Germinal center (tissue), 1 donor: Measurements from ENCODE around the gene RAPGEF5.
"Not testable (repeated sequence)": the region's sequence is repeated elsewhere in the genome, so short reads cannot be mapped to it uniquely, and the experiment has no call there.

Experiments
- DNase-seq: peaks from one replicate; pipeline ENCODE4 v3.0.0; 2012; ENCODE audit warnings: mixed read lengths, low spot score

Gene RAPGEF5

DNA sequence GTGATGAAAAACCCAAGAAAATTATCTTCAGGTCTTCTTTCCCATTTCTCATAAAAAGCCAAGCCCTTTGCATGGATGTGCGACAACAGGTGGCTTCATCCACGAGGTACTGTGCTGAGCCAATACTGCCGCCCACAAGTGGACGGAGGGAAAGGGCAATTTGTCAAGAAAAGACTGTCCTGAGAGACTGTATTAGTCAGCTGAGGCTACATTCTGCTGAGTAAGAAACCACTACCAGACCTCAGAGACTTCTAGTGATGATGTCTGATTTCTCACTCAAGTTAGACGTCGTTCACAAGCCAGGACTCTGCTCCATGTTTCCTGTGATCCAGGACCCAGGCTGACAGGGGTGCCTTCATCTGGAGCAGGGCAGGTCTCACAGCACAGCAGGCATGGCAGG, 239.7 kb downstream of the RAPGEF5 start:
- no peak for DNase-seq

DNA sequence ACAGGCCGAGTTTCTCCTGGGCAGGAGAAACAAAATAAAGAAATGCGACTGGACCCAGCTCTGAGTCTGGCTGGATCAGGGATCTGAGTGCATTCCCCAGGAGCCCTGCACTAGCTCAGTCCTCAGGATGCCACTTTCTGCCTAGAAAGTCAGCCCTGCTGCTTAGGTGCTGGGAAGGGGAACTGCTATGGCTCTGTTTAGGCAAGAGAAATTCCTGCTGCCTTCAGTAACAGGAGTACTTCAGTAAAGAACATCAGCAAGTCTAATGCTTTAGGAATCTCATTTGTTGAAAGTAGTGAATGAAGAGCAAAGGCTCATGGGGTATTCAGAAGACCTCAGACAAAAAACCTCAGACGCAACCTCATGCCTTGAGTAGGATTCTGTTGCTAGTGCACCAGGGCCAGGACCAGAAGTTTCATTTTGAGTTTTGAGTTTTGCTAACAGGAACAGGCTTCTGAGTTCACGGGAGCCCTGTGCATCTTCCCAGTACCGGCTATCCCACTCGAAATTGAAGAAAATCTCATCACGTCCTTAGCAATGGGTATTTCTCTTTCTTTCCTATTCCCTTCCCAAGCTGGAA, 240.4 kb downstream of the RAPGEF5 start:
- DNase-seq = no peak

GRCh38 chr7:22115689-22116088, 241.3 kb downstream of the RAPGEF5 start:
- DNase-seq = no peak

DNA sequence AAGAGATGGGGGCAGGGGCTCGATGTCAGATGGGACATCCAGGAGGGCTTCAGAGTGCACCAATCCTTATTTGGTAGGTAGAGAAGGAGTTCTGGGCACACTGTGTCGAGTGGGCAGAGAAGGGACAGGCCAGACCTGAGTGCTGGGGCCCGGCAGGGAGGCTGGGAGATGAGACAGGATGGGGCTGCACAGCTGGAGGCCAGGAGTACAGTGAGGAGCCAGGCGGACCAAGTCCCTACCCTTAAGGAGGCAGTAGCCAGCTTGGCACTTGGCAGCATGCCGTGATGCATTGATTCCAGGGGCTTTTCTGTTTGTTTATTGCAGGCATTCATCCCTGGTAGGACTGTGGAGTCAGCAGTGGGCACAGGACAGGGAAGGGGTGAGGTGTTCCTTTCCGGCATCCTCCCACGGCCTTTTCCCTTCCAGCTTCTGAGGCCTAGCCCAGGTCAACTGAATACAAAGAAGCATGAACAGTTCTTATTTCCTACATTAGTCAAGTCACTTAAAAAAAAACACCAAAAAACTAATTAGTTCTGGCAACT, 242.4 kb downstream of the RAPGEF5 start:
- no peak for DNase-seq

GRCh38 chr7:22113041-22113440, 243.9 kb downstream of the RAPGEF5 start:
- no peak for DNase-seq

GRCh38 chr7:22111661-22112060, 245.3 kb downstream of the RAPGEF5 start:
- DNase-seq = no peak

DNA sequence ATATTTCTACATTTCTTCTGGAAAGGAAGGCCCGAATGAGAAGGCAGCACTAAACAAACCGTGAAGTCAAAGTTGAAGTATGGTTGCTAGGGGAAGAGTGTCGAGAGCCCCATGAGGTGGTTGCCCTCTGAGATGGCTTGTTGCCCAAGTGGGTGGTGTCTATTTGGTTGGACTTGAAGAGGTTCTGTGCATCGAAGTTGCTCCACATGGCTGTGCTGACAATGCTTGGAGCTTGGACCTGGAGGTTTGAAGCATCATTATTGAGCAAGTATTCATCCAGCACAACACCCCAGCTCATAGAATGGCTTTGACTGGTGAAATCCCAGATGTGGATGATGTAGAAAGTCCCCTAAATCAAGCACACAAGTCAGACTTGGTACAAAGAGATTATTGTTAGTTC, 246.1 kb downstream of the RAPGEF5 start:
- no peak for DNase-seq

GRCh38 chr7:22110227-22110839, 246.6 kb downstream of the RAPGEF5 start:
- peak; percentile 79 for DNase-seq

- DNase-seq = no peak
Measured at GRCh38 chr7:22109761-22110160, 247.2 kb downstream of the RAPGEF5 start.

- DNase-seq = no peak
Measured at GRCh38 chr7:22108151-22108845, 248.7 kb downstream of the RAPGEF5 start.

- DNase-seq = no peak
Measured at GRCh38 chr7:22105550-22105949, 251.4 kb downstream of the RAPGEF5 start.

- no peak for DNase-seq
Measured at GRCh38 chr7:22094413-22095342, 262.3 kb downstream of the RAPGEF5 start.

GRCh38 chr7:22093936-22094335, 263.0 kb downstream of the RAPGEF5 start:
- no peak for DNase-seq

DNA sequence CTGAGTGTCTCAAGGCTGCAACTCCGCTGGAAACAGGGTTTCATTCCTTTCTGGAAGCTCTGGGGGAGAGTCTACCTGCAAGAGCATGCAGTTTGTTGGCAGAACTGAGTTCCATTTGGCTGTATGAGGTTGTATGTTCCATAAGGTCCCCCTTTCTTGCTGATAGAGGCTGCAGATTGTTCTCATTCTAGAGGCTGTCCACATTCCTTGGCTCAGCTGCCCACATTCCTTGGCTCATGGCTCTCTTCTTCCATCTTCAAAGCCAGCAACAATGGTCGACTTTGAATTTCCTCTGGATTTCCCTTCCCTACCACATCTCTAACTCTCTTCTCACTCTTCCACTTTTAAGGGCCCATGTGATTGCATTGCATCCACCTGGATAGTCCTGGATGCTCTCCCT, 264.0 kb downstream of the RAPGEF5 start:
- no peak for DNase-seq

DNA sequence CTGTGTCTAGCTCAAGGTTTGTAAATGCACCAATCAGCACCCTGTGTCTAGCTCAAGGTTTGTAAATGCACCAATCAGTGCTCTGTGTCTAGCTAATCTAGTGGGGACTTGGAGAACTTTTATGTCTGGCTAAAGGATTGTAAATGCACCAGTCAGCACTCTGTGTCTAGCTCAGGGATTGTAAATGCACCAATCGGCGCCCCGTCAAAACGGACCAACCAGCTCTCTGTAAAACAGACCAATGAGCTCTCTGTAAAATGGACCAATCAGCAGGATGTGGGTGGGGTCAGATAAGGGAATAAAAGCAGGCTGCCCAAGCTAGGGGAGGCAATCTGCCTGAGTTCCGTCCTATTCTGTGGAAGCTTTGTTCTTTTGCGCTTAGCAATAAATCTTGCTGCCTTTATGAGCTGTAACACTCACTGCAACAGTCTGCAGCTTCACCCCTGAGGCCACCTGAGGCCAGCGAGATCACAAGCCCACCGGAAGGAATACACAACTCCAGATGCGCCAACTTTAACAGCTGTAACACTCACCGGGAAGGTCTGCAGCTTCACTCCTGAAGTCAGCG, 265.9 kb downstream of the RAPGEF5 start:
- DNase-seq = not testable (repeated sequence)

- DNase-seq = no peak
Measured at GRCh38 chr7:22090512-22090911, 266.4 kb downstream of the RAPGEF5 start.

GRCh38 chr7:22090107-22090506, 266.8 kb downstream of the RAPGEF5 start:
- DNase-seq = no peak

- DNase-seq = no peak
Measured at GRCh38 chr7:22088827-22089226, 268.1 kb downstream of the RAPGEF5 start.

GRCh38 chr7:22087861-22088260, 269.1 kb downstream of the RAPGEF5 start:
- DNase-seq = no peak

DNA sequence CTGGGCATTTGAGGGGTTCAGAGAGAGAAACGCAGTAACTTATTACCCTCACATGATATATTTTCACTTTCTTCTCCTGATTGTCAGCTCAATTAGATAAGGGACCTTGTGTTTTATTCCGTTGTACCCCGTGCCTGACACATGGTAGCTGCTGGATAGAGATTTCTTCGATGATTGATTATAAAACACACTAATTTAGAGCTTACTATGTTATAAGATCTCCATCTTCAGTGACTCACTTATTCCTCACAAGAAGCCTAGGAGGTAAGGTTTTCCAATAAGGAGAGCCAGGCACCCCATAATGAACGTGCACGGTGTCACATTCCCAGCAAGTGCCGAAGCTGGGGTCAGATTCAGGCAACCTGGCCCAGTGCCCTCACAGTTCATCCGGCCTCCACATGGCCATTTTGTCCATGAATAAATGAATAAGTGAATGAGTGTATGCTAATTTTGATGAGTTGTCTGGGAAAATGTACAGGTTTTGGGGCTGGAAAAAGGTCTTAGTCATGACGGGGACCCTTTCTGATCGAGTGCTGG, 273.2 kb downstream of the RAPGEF5 start:
- no peak for DNase-seq

- DNase-seq = peak; percentile 88
Measured at GRCh38 chr7:22082886-22083703, 273.9 kb downstream of the RAPGEF5 start.
